H1 (cell line): ENCODE data around the gene TUBGCP6. TPM values are rescaled to one million over a fixed set of nuclear protein-coding genes. Genes with fewer than 3 reads are reported as not detected.

Source experiments
- CTCF ChIA-PET: fragments of 300-600 bp; sonication (Branson Sonifier 250); formaldehyde crosslinking; loops from one replicate; lab custom pipeline; 2021; ENCODE audit not compliant: partially characterized antibody; lab: Charles Lee
- POLR2A ChIA-PET: fragments of 300-600 bp; sonication (Branson Sonifier 250); formaldehyde crosslinking; loops from one replicate; lab custom pipeline; 2021; ENCODE audit warnings: inconsistent platforms; ENCODE audit not compliant: partially characterized antibody; lab: Charles Lee
- DNase-seq, 2 experiments: peaks; one replicate each; pipeline versions ENCODE4 v3.0.0 to v3.0.0-alpha.2; 2010 to 2022; ENCODE audit warnings: low spot score in 2 of 2, low read depth in 1 of 2, mixed read lengths in 1 of 2
- FAIRE-seq: peaks from 2 replicates; lab custom pipeline; 2011; peaks lifted over from hg19 to GRCh38; lab: Jason Lieb, UNC
- H2AFZ ChIP-seq: 2 replicates; pipeline ENCODE4 v1.8.1; 2012; ENCODE audit warnings: low read length, inconsistent platforms
- H2AK5ac ChIP-seq: 2 replicates; pipeline ENCODE4 v1.6.1; 2013; ENCODE audit warnings: low read depth, low read length
- H2BK120ac ChIP-seq: replicated peaks from 2 replicates; pipeline ENCODE3; 2013; ENCODE audit warnings: low read depth, low read length, inconsistent platforms
- H2BK12ac ChIP-seq: 2 replicates; pipeline ENCODE4 v1.6.1; 2013; ENCODE audit warnings: low read depth, low read length
- H2BK15ac ChIP-seq: 2 replicates; pipeline ENCODE4 v1.6.1; 2013; ENCODE audit warnings: low read length
- H2BK20ac ChIP-seq: 2 replicates; pipeline ENCODE4 v1.6.1; 2013; ENCODE audit warnings: low read length
- H2BK5ac ChIP-seq: 2 replicates; pipeline ENCODE4 v1.6.1; 2013; ENCODE audit warnings: low read depth, low read length
- H3K14ac ChIP-seq: 2 replicates; pipeline ENCODE4 v1.6.1; 2013; ENCODE audit warnings: inconsistent platforms; ENCODE audit not compliant: insufficient read length
- H3K18ac ChIP-seq: 2 replicates; pipeline ENCODE4 v1.6.1; 2013; ENCODE audit warnings: low read length; ENCODE audit errors: extremely low read depth
- H3K23ac ChIP-seq: 2 replicates; pipeline ENCODE4 v1.6.1; 2013; ENCODE audit warnings: inconsistent platforms; ENCODE audit not compliant: insufficient read length
- H3K23me2 ChIP-seq: 2 replicates; pipeline ENCODE4 v1.6.1; 2013; ENCODE audit warnings: low read depth, low read length
- H3K27ac ChIP-seq: 2 replicates; pipeline ENCODE4 v1.6.1; 2011; ENCODE audit warnings: low read depth, low read length, inconsistent platforms
- H3K27me3 ChIP-seq, 4 experiments: replicated peaks in 1 of 4; 1 replicate in 1 of 4; 2 replicates in 3 of 4; pipeline versions ENCODE4 v1.6.1 to v1.8.1; 2011 to 2013; ENCODE audit warnings: low read length in 3 of 4, mild to moderate bottlenecking in 3 of 4, inconsistent platforms in 2 of 4, mixed read lengths in 2 of 4, moderate library complexity in 1 of 4; ENCODE audit not compliant: control insufficient read depth in 3 of 4, insufficient read depth in 3 of 4; ENCODE audit errors: extremely low read depth in 1 of 4
- H3K36me3 ChIP-seq, 4 experiments: 2 replicates each; pipeline versions ENCODE4 v1.6.1 to v1.8.1; 2011 to 2013; ENCODE audit warnings: mild to moderate bottlenecking in 4 of 4, low read length in 3 of 4, moderate library complexity in 2 of 4, control low read depth in 1 of 4, inconsistent platforms in 1 of 4; ENCODE audit not compliant: insufficient read depth in 4 of 4, control insufficient read depth in 2 of 4
- H3K4ac ChIP-seq: replicated peaks from 2 replicates; pipeline ENCODE3; 2013; ENCODE audit warnings: low read length, low read depth, mixed read lengths, inconsistent platforms; ENCODE audit not compliant: insufficient read length
- H3K4me1 ChIP-seq, 4 experiments: replicated peaks in 1 of 4; 1 replicate in 1 of 4; 2 replicates in 3 of 4; pipeline versions ENCODE4 v1.6.1 to v1.8.1; 2011 to 2013; ENCODE audit warnings: low read length in 3 of 4, inconsistent platforms in 2 of 4, mixed read lengths in 1 of 4; ENCODE audit not compliant: insufficient read depth in 4 of 4, control insufficient read depth in 3 of 4
- H3K4me2 ChIP-seq, 2 experiments: 2 replicates each; pipeline versions ENCODE4 v1.6.1 to v1.8.1; 2011 to 2013; ENCODE audit warnings: low read depth in 2 of 2, low read length in 2 of 2, control low read depth in 1 of 2, inconsistent platforms in 1 of 2, mild to moderate bottlenecking in 1 of 2; ENCODE audit not compliant: insufficient read depth in 1 of 2
- H3K4me3 ChIP-seq, 4 experiments: fragments of 200-600, 300-600 bp in 1 of 4; sonication (generic), shearing (Covaris generic), sonication (Bioruptor Twin) in 1 of 4; 2 replicates each; pipeline versions ENCODE4 v1.5.1 to v1.8.1; 2011 to 2016; ENCODE audit warnings: low read length in 4 of 4, low read depth in 3 of 4, control low read depth in 2 of 4, inconsistent platforms in 2 of 4, mild to moderate bottlenecking in 2 of 4, mixed read lengths in 1 of 4, moderate library complexity in 1 of 4; ENCODE audit not compliant: insufficient read depth in 2 of 4; ENCODE audit errors: extremely low read depth in 1 of 4
- H3K56ac ChIP-seq: replicated peaks from 2 replicates; pipeline ENCODE3; 2013; ENCODE audit warnings: low read depth, mild to moderate bottlenecking, mixed read lengths, low read length, inconsistent platforms; ENCODE audit not compliant: insufficient read length
- H3K79me1 ChIP-seq: 2 replicates; pipeline ENCODE4 v1.6.1; 2013; ENCODE audit warnings: low read depth, low read length, control low read depth
- H3K79me2 ChIP-seq, 2 experiments: 2 replicates each; pipeline versions ENCODE4 v1.6.1 to v1.8.1; 2012 to 2013; ENCODE audit warnings: low read length in 2 of 2, mild to moderate bottlenecking in 2 of 2, inconsistent platforms in 1 of 2; ENCODE audit not compliant: insufficient read depth in 2 of 2, control insufficient read depth in 1 of 2
- H3K9ac ChIP-seq, 4 experiments: replicated peaks in 1 of 4; 1 replicate in 1 of 4; 2 replicates in 3 of 4; pipeline versions ENCODE4 v1.6.1 to v1.8.1; 2011 to 2013; ENCODE audit warnings: low read depth in 3 of 4, low read length in 3 of 4, control low read depth in 2 of 4, mild to moderate bottlenecking in 2 of 4, moderate library complexity in 2 of 4, inconsistent platforms in 1 of 4; ENCODE audit errors: extremely low read depth in 1 of 4
- H3K9me3 ChIP-seq, 2 experiments: 2 replicates each; pipeline versions ENCODE4 v1.6.1 to v1.8.1; 2012 to 2013; ENCODE audit warnings: mild to moderate bottlenecking in 2 of 2, moderate library complexity in 2 of 2, control low read depth in 1 of 2, inconsistent platforms in 1 of 2, low read depth in 1 of 2, low read length in 1 of 2, mixed read lengths in 1 of 2; ENCODE audit not compliant: insufficient read depth in 2 of 2
- H4K20me1 ChIP-seq, 2 experiments: replicated peaks in 1 of 2; 2 replicates each; pipeline versions ENCODE3 to v1.8.1; 2011 to 2013; ENCODE audit warnings: inconsistent platforms in 2 of 2, low read length in 2 of 2, mild to moderate bottlenecking in 1 of 2; ENCODE audit not compliant: insufficient read depth in 2 of 2, control insufficient read depth in 1 of 2
- H4K5ac ChIP-seq: 2 replicates; pipeline ENCODE4 v1.6.1; 2013; ENCODE audit warnings: low read length, low read depth, mixed read lengths, inconsistent platforms; ENCODE audit not compliant: insufficient read length
- H4K8ac ChIP-seq: 2 replicates; pipeline ENCODE4 v1.8.0; 2013; ENCODE audit warnings: mild to moderate bottlenecking, moderate library complexity, low read length, inconsistent platforms; ENCODE audit not compliant: insufficient read depth; ENCODE audit errors: extremely low read depth
- H4K91ac ChIP-seq: replicated peaks from 2 replicates; pipeline ENCODE3; 2013; ENCODE audit warnings: low read length, mixed read lengths, inconsistent platforms; ENCODE audit not compliant: insufficient read length
- CHD2 ChIP-seq: IDR thresholded peaks from 2 replicates; pipeline ENCODE4 v1.6.1; 2012; ENCODE audit warnings: low read length, improper control_type of control experiment
- KDM1A ChIP-seq: fragments of 200-600, 300-600 bp; sonication (generic); IDR thresholded peaks from 2 replicates; pipeline ENCODE4 v1.7.1; 2016; ENCODE audit warnings: mild to moderate bottlenecking, low read length, borderline replicate concordance
- MAX ChIP-seq: IDR thresholded peaks from 2 replicates; pipeline ENCODE4 v1.6.1; 2012; ENCODE audit warnings: inconsistent platforms
- RNF2 ChIP-seq: fragments of 200-900, 300-1000 bp; sonication (generic); IDR thresholded peaks from 2 replicates; pipeline ENCODE4 v1.7.1; 2016; ENCODE audit warnings: borderline replicate concordance, low read depth, mild to moderate bottlenecking, antibody characterized with exemption, low read length; ENCODE audit not compliant: poor library complexity, severe bottlenecking; ENCODE audit errors: missing control alignments
- WGBS, 2 experiments: shearing (Covaris generic) in 1 of 2; methylation state at CpG; one replicate each; pipeline versions ENCODE4 v1.1.6 to v1.1.7; 2013 to 2015; ENCODE audit warnings: low lambda C conversion rate in 2 of 2, mixed read lengths in 2 of 2, inconsistent platforms in 1 of 2, low coverage in 1 of 2, missing lambda C conversion rate in 1 of 2; ENCODE audit not compliant: insufficient replicate concordance in 2 of 2, insufficient coverage in 1 of 2, insufficient read length in 1 of 2; ENCODE audit errors: extremely low coverage in 1 of 2, missing lambda C conversion rate in 1 of 2; 5-methylcytosine and 5-hydroxymethylcytosine counted together
- polyA plus RNA-seq, 7 experiments: library from polyadenylated mRNA; depleted of rRNA in 3 of 7; stranded (reverse) in 5 of 7; unstranded in 2 of 7; fragments of >200 nt in 5 of 7; fragments of 200-250 nt in 2 of 7; gene quantifications; 1 replicate in 5 of 7; 2 replicates in 1 of 7; 4 replicates in 1 of 7; pipeline versions ENCODE4 v1.2.1 to v1.2.3, GENCODE V29; 2011 to 2013; ENCODE audit warnings: missing spikeins in 2 of 7, mixed read lengths in 2 of 7
- total RNA-seq: library from RNA; stranded (reverse); fragmentation: NEBNext Ultra II Directional; extraction: Animal tissue kit (Norgen Biotek cat#: 25700); gene quantifications from 2 replicates; pipeline ENCODE4 v1.2.1, GENCODE V29; 2021
- TF ChIP-seq, protein P1 (sequence below), 3 experiments: IDR thresholded peaks; 1 replicate in 2 of 3; 2 replicates in 1 of 3; pipeline versions ENCODE4 v1.5.1 to v1.6.1; 2011; ENCODE audit warnings: low read length in 3 of 3, mild to moderate bottlenecking in 3 of 3, inconsistent platforms in 2 of 3, low read depth in 1 of 3, moderate library complexity in 1 of 3; ENCODE audit not compliant: insufficient read depth in 1 of 3; ENCODE audit errors: control extremely low read depth in 1 of 3

TUBGCP6 gene
- total and polyA plus RNA-seq, 2 of the 8 experiments (the other 6 are each of a cell fraction or from before 2014, with no cell fraction given) = 24.2 to 24.7 TPM

DNA sequence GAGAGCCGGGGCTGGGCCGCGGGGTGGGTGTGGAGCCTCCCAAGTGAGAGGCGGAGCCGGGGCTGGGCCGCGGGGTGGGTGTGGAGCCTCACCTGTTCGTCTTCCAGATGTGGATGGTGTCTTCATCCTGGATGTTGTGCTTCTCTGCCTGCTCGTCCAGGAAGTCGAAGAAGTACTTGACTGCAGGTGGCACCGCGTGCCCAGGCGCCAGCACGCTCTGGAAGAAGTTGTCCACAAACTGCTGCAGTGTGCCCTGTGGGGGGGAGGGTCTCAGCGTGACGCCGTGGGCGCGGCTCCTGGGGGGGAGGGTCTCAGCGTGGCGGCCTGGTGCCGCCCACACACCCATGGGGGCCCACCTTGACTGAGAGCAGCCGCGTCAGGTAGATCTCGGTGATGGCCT lies 32.9 kb upstream of the TUBGCP6 start:
- H4K8ac ChIP-seq = no peak overlapping the region
- no peak overlapping the region for H3K56ac ChIP-seq
- H4K5ac ChIP-seq = no peak overlapping the region
- CTCF ChIA-PET = interaction anchor here (3.5 kb wide), 1 partner anchor 14 kb away, joined by 27 read pairs; no protein-coding TSS in a partner anchor
- no peak overlapping the region for H3K9ac ChIP-seq
- H3K79me1 ChIP-seq = no peaks in the 10 kb centered on the region
- H4K91ac ChIP-seq = no peak overlapping the region
- FAIRE-seq = no peak
- no peak overlapping the region for H2BK12ac ChIP-seq
- no peak overlapping the region for H2BK15ac ChIP-seq
- POLR2A ChIA-PET = no interaction called here
- no peaks in the 10 kb centered on the region for H3K23me2 ChIP-seq
- no peak overlapping the region for H2AK5ac ChIP-seq
- H4K20me1 ChIP-seq = peaks cover 6 to 11% of the 10 kb centered on the region in 2 experiments
- H2BK5ac ChIP-seq = no peak overlapping the region
- no peak overlapping the region for H3K4me3 ChIP-seq
- H3K36me3 ChIP-seq = peaks cover 24 to 78% (median 50%) of the 10 kb centered on the region in 4 experiments
- H3K4ac ChIP-seq = no peak overlapping the region
- peaks cover 0 to under 1% (median 0%) of the 10 kb centered on the region in 4 experiments; a peak in 3 of 7 replicates for H3K4me1 ChIP-seq
- H2AFZ ChIP-seq = no peak overlapping the region
- peaks cover 7 to 24% of the 10 kb centered on the region in 2 experiments; a peak in 3 of 4 replicates for H3K9me3 ChIP-seq
- H3K18ac ChIP-seq = no peak overlapping the region
- no peak overlapping the region for H2BK120ac ChIP-seq
- H3K14ac ChIP-seq = no peak overlapping the region
- no peak overlapping the region for H3K27ac ChIP-seq
- no peaks in the 10 kb centered on the region for H3K79me2 ChIP-seq
- H3K27me3 ChIP-seq = no peaks in the 10 kb centered on the region
- no peak overlapping the region for H2BK20ac ChIP-seq
- 90% methylated on average over 12 of the region's 25 CpGs; no CpG with 5 or more reads in 1 of the 2 experiments for WGBS, 2 experiments
- H3K23ac ChIP-seq = no peak overlapping the region
- no peak overlapping the region for H3K4me2 ChIP-seq
- no peak for DNase-seq
- TF ChIP-seq CHD2 = no peak
- no peak for TF ChIP-seq KDM1A
- TF ChIP-seq MAX = no peak
- TF ChIP-seq RNF2 = no peak
- TF ChIP-seq, protein P1, sequence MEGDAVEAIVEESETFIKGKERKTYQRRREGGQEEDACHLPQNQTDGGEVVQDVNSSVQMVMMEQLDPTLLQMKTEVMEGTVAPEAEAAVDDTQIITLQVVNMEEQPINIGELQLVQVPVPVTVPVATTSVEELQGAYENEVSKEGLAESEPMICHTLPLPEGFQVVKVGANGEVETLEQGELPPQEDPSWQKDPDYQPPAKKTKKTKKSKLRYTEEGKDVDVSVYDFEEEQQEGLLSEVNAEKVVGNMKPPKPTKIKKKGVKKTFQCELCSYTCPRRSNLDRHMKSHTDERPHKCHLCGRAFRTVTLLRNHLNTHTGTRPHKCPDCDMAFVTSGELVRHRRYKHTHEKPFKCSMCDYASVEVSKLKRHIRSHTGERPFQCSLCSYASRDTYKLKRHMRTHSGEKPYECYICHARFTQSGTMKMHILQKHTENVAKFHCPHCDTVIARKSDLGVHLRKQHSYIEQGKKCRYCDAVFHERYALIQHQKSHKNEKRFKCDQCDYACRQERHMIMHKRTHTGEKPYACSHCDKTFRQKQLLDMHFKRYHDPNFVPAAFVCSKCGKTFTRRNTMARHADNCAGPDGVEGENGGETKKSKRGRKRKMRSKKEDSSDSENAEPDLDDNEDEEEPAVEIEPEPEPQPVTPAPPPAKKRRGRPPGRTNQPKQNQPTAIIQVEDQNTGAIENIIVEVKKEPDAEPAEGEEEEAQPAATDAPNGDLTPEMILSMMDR (IDR thresholded peaks at IDR 0.05; ENCODE audit: control extremely low read depth in 1 of 3, insufficient read depth in 1 of 3, low read depth in 1 of 3, low read length in 3 of 3) = no peak
